Left lung (tissue), 10 donors: ENCODE results near the gene TMEM38A. TPM values are rescaled to one million over a fixed set of nuclear protein-coding genes. Genes with fewer than 3 reads are reported as not detected.
"Not testable (repeated sequence)": the region's sequence is repeated elsewhere in the genome, so short reads cannot be mapped to it uniquely, and the experiment has no call there.

ENCODE experiments used
- ATAC-seq: fragments of 200-7000 bp; cut with Tn5 transposase; one replicate; pipeline ENCODE4 v1.9.1; 2020; ENCODE audit warnings: moderate library complexity
- DNase-seq, 4 donors: peaks; one replicate each; pipeline ENCODE4 v3.0.0-alpha.2; 2013 to 2020
- H3K27ac ChIP-seq, 2 donors: fragments of 200-600 bp; sonication (generic) in 1 of 2; one replicate each; pipeline versions ENCODE4 v1.5.0 to v1.8.0; 2020 to 2021
- H3K27me3 ChIP-seq, 2 donors: fragments of 200-600 bp; sonication (generic) in 1 of 2; one replicate each; pipeline versions ENCODE4 v1.5.0 to v1.8.0; 2020 to 2021
- H3K36me3 ChIP-seq, 2 donors: fragments of 200-600 bp; sonication (generic) in 1 of 2; one replicate each; pipeline versions ENCODE4 v1.5.0 to v1.8.0; 2020 to 2021
- H3K4me1 ChIP-seq, 2 donors: fragments of 200-600 bp; one replicate each; pipeline ENCODE4 v1.8.0; 2021
- H3K4me3 ChIP-seq, 2 donors: fragments of 200-600 bp; sonication (generic) in 1 of 2; one replicate each; pipeline versions ENCODE4 v1.5.0 to v1.8.0; 2020 to 2021; ENCODE audit warnings: mild to moderate bottlenecking in 1 of 2
- H3K9me3 ChIP-seq, 2 donors: fragments of 200-600 bp; sonication (generic) in 1 of 2; one replicate each; pipeline versions ENCODE4 v1.5.0 to v1.8.0; 2020 to 2021
- intact Hi-C, 2 donors: fragments of 100-400 bp; cut with DNase I; formaldehyde crosslinking; loops; one replicate each; pipeline versions ENCODE4 v1.11.2 to v1.14.2; 2022
- polyA plus RNA-seq, 6 donors: library from polyadenylated mRNA; unstranded; fragments of 120-200 nt; gene quantifications; one replicate each; pipeline ENCODE4 v1.2.1, GENCODE V29; 2013; ENCODE audit not compliant: insufficient read length in 6 of 6
- total RNA-seq, 2 donors: library from RNA; stranded (reverse); fragmentation: NEBNext Ultra II Directional; extraction: Animal tissue kit (Norgen Biotek cat#: 25700); gene quantifications; one replicate each; pipeline ENCODE4 v1.2.1, GENCODE V29; 2021
- TF ChIP-seq, protein P1 (sequence below), 2 donors: fragments of 200-600 bp; sonication (generic) in 1 of 2; IDR thresholded peaks; one replicate each; pipeline versions ENCODE4 v1.5.0 to v1.8.0; 2021; ENCODE audit warnings: antibody characterized with exemption in 2 of 2
- donor health status: DM: no; HTN: yes; CAD: no.
- donor health status: DM: no; HTN: no; CAD: no.

Gene TMEM38A
- total and polyA plus RNA-seq, 8 donors, result 3.4 to 5.9 (median 4.4) TPM

DNA sequence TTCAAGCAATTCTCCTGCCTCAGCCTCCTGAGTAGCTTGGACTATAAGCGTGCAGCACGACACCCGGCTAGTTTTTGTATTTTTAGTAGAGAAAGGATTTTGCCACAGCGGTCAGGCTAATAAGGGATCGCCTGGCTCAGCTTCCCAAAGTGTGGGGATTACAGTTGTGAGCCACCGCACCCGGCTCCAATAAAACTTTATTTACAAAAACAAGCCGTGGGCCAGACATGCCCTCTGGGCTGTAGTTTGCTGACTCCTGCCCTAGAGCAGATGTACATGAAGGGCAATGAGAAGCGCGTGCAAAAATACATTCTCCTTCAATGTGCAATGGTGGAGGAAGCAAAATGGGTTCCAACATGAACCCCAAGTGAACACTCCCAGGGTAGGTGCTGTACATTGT, 19.2 kb upstream of the TMEM38A start:
- no peak for ATAC-seq
- peaks cover 0 to 99% of the 10 kb centered on the region in 2 donors for H3K36me3 ChIP-seq
- TF ChIP-seq, protein P1, sequence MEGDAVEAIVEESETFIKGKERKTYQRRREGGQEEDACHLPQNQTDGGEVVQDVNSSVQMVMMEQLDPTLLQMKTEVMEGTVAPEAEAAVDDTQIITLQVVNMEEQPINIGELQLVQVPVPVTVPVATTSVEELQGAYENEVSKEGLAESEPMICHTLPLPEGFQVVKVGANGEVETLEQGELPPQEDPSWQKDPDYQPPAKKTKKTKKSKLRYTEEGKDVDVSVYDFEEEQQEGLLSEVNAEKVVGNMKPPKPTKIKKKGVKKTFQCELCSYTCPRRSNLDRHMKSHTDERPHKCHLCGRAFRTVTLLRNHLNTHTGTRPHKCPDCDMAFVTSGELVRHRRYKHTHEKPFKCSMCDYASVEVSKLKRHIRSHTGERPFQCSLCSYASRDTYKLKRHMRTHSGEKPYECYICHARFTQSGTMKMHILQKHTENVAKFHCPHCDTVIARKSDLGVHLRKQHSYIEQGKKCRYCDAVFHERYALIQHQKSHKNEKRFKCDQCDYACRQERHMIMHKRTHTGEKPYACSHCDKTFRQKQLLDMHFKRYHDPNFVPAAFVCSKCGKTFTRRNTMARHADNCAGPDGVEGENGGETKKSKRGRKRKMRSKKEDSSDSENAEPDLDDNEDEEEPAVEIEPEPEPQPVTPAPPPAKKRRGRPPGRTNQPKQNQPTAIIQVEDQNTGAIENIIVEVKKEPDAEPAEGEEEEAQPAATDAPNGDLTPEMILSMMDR (IDR thresholded peaks at IDR 0.05), result no peak

DNA sequence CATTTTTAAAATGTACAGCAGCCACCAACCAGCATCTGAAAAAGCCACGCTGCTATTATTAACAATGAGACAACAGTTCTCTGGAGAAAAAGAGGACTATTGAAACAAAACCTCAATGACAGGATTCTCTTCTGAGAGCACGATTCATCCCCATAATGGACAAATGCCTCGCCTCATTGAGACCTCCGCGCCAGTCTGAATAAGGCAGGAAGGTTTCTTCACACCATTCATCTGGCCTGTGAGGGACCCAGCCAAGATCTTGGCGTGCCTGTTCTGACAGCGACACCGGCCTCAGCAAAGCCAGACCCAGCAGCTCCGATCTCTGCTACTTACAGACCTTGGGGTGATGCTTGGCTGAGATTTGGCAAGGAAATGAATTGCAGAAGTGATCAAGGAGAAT, 15.8 kb upstream of the TMEM38A start:
- Histone ChIP-seq H3K9me3 (no peaks in the 10 kb centered on the region), H3K4me3 (no peak overlapping the region), H3K4me1 (peaks cover 0 to 7% of the 10 kb centered on the region in 2 donors), H3K27ac (no peak overlapping the region), H3K36me3 (peaks cover 0 to 92% of the 10 kb centered on the region in 2 donors), H3K27me3 (no peaks in the 10 kb centered on the region)
- DNase-seq (no peak), ATAC-seq (no peak)
- TF ChIP-seq, protein P1 (IDR thresholded peaks at IDR 0.05), result no peak
- intact Hi-C loops, result no loop called here

More for the DNA sequence above, 19.2 kb upstream of the TMEM38A start:
- Histone ChIP-seq H3K4me1 (no peaks in the 10 kb centered on the region), H3K4me3 (no peak overlapping the region), H3K27ac (no peak overlapping the region), H3K27me3 (no peaks in the 10 kb centered on the region), H3K9me3 (no peaks in the 10 kb centered on the region)
- DNase-seq, result no peak
- intact Hi-C loops, result no loop called here

DNA sequence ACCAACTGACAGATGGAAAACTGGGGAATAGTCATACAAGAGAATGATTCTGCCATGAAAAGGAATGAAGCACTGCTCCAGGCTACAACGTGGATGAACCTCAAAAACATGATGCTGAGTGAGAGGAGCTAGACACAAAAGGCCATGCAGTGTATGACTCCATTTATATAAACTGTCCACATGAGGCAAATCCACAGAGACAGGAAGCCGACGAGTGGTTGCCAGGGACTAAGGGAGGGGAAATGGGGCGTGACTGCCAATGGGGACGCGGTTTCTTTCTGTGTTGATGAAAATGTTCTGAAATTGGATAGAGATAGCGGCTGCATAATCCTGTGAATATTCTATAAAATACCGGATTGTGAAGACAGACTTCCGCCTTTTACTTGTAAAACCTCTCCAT, 11.2 kb upstream of the TMEM38A start:
- peak; percentile 24 for ATAC-seq
- TF ChIP-seq, protein P1 (IDR thresholded peaks at IDR 0.05), result no peak

DNA sequence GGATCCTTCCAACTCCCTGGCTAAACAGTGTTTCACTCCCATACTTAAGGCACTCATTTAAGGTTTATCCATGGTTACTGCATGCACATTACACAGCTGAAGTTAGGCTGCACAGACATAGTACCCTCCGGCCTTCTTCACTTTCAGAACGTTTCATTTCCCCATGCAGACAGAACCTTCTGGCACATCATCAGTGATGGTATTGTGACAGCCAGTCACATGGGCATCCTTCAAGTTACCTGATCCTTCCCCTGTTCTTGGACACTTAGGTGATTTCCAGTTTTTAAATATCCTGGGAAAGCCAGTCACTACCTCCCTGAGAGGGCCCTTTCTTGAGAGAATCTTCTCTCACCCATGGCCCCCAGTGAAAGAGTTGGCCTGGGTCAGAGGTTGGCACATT, 10.1 kb upstream of the TMEM38A start:
- ATAC-seq (no peak), DNase-seq (no peak)
- intact Hi-C loops, result no loop called here
- Histone ChIP-seq H3K9me3 (no peaks in the 10 kb centered on the region), H3K27ac (no peak overlapping the region), H3K4me3 (no peak overlapping the region), H3K36me3 (peaks cover 0 to 88% of the 10 kb centered on the region in 2 donors), H3K4me1 (peaks cover 0 to 17% of the 10 kb centered on the region in 2 donors), H3K27me3 (no peaks in the 10 kb centered on the region)
- TF ChIP-seq, protein P1 (IDR thresholded peaks at IDR 0.05), result no peak

More for the DNA sequence above, 11.2 kb upstream of the TMEM38A start:
- H3K4me1 ChIP-seq, result peaks cover 0 to 17% of the 10 kb centered on the region in 2 donors
- intact Hi-C loops, result no loop called here
- H3K36me3 ChIP-seq, result peaks cover 0 to 88% of the 10 kb centered on the region in 2 donors
- peak overlapping the region in 1 of 2 donors; percentile 30 for H3K27ac ChIP-seq
- DNase-seq, result no peak
- H3K27me3 ChIP-seq, result no peaks in the 10 kb centered on the region
- H3K4me3 ChIP-seq, result no peak overlapping the region
- H3K9me3 ChIP-seq, result no peaks in the 10 kb centered on the region

DNA sequence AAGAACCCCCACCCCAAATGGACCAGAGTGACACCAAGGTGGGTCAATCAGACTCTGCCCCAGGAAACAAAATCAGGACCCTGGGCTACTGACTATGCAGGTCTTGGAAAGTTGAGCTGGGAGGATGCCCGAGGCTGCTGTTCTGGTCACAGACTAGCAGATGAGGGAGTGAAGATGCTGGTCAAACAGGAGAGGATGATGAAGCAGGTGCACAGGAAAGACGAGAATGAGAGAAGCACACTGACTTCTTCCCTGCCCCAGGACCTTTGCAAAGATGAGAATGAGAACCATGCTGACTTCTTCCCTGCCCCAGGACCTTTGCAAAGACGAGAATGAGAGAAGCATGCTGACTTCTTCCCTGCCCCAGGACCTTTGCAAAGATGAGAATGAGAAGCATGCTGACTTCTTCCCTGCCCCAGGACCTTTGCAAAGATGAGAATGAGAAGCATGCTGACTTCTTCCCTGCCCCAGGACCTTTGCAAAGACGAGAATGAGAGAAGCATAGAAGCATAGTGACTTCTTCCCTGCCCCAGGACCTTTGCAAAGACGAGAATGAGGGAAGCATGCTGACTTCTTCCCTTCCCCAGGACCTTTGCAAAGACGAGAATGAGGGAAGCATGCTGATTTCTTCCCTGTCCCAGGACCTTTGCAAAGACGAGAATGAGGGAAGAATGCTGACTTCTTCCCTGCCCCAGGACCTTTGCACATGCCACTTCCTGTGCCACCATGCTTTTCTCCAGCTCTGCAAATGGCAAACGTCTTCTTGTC, 9.3 kb upstream of the TMEM38A start:
- H3K27me3 ChIP-seq, H3K4me3 ChIP-seq, H3K27ac ChIP-seq, DNase-seq, intact Hi-C loops, H3K9me3 ChIP-seq, ATAC-seq: not testable (repeated sequence)
- Histone ChIP-seq H3K4me1 (peaks cover 0 to 17% of the 10 kb centered on the region in 2 donors), H3K36me3 (peaks cover 0 to 88% of the 10 kb centered on the region in 2 donors)
